ENCODE data around the gene BMPER. TPM values are rescaled to one million over a fixed set of nuclear protein-coding genes. Genes with fewer than 3 reads are reported as not detected.

BMPER gene
- total RNA-seq, 4 donors from 2014 or later, result 0.27 to 0.53 (median 0.34) TPM

DNA sequence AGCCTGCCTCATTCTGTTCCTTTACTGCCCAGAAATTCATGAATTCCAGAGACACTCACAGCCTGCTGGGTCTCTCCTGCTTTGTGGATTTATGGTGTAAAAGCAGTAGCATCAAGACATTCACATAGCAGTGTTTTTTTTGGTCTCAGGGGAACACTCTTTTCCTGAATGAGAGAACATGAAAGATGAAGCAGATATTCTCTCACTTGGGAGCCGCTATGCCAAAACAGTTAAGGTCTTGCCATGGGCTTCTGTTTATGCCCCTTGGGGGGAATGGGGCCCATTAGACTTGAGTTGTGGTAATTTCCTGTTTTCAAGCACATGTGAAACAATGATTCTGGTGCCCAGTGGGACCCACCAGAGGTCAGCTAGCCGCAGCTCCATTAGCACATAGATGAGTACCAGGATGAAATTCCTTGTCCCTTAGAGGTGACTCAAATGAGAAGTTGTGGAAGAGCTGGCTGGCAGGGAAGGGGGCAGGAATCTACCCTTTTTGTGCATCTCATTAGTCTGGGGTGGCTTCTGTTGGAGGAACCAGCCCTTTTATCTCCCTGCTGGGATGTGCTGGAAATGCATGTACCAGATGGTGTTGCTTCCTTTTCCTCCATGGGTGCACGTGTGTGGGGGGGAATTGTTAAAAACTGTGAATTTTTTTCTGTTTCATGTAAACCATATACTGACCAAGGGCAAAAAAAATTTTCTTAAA, 13.3 kb downstream of the BMPER start:
- no peak overlapping the region for H3K4me3 ChIP-seq (ENCODE audit: low read depth, poor library complexity, severe bottlenecking)
- TF ChIP-seq, protein P1, sequence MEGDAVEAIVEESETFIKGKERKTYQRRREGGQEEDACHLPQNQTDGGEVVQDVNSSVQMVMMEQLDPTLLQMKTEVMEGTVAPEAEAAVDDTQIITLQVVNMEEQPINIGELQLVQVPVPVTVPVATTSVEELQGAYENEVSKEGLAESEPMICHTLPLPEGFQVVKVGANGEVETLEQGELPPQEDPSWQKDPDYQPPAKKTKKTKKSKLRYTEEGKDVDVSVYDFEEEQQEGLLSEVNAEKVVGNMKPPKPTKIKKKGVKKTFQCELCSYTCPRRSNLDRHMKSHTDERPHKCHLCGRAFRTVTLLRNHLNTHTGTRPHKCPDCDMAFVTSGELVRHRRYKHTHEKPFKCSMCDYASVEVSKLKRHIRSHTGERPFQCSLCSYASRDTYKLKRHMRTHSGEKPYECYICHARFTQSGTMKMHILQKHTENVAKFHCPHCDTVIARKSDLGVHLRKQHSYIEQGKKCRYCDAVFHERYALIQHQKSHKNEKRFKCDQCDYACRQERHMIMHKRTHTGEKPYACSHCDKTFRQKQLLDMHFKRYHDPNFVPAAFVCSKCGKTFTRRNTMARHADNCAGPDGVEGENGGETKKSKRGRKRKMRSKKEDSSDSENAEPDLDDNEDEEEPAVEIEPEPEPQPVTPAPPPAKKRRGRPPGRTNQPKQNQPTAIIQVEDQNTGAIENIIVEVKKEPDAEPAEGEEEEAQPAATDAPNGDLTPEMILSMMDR (IDR thresholded peaks at IDR 0.05), result no peak
- TF ChIP-seq POLR2A (IDR thresholded peaks at IDR 0.05), result no peak
- 74 to 79% methylated on average over 3 of the region's 3 CpGs for WGBS, 2 donors
- intact Hi-C loops (cut with DNase I; ENCODE audit: low total_unique reads), result no loop called here
- no peak for DNase-seq (ENCODE audit: low spot score in 2 of 2)

DNA sequence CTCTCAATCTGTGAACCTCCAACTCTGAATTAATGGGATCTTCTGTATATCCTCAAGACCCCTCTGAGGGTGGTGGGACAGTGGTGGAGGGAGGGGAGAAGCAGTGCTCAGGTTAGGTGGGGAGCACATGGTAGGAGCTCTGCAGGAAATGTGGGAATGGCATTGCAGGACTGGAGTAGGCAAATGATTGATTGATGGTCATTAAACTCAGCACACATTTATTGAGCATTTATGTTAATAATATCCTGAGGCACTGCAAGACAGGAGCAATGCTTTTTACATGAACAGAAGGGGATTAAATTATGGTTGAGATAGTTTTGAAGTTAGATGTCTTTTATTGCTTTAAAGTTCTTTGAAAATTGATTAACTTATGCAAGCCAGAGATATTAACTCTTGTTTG, 14.1 kb downstream of the BMPER start:
- intact Hi-C loops (cut with DNase I; ENCODE audit: low total_unique reads), result no loop called here
- DNase-seq (ENCODE audit: low spot score in 2 of 2), result no peak
- H3K4me3 ChIP-seq (ENCODE audit: low read depth, poor library complexity, severe bottlenecking), result no peak overlapping the region
- TF ChIP-seq, protein P1 (IDR thresholded peaks at IDR 0.05), result no peak
- TF ChIP-seq POLR2A (IDR thresholded peaks at IDR 0.05), result no peak

DNA sequence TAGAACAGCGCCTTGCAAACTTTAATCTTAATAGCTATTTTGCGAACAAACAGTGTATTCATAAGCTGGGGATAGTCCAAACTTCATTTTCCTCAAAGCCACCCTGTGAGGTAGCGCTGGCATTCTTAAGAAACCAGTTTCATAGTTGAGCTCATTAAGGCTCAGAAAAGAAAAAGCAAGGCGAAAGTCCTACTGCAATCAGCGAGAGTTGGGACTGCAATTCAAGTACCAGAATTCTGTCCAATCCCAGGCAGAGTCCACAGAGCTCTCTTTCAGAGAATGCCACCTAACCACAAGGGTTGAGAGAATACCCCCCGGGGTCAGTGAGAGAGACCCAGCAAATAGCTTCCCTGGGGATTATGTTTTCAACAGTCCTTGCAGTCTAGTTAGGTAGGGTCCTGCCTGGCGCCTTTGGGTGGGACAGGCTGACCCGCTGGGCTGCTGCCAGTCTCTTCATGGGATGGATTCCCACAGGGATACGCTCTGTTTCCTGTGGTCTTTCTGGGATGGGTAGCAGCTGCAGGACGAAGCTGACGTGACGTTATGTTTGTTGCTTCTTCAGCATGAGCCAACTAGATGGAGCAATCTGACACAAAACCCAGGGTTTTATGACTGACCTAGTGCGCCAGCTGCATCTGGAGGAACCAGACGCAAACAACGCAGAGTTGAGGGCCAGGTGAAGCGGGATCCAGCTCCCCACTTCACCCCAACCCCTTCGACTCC, 16.0 kb downstream of the BMPER start:
- WGBS, 2 donors, result 79 to 81% methylated on average over 17 of the region's 17 CpGs
- TF ChIP-seq POLR2A (IDR thresholded peaks at IDR 0.05), result no peak
- TF ChIP-seq, protein P1 (IDR thresholded peaks at IDR 0.05), result no peak
- H3K4me3 ChIP-seq (ENCODE audit: low read depth, poor library complexity, severe bottlenecking), result no peak overlapping the region
- intact Hi-C loops (cut with DNase I; ENCODE audit: low total_unique reads), result no loop called here
- DNase-seq (ENCODE audit: low spot score in 2 of 2), result no peak

DNA sequence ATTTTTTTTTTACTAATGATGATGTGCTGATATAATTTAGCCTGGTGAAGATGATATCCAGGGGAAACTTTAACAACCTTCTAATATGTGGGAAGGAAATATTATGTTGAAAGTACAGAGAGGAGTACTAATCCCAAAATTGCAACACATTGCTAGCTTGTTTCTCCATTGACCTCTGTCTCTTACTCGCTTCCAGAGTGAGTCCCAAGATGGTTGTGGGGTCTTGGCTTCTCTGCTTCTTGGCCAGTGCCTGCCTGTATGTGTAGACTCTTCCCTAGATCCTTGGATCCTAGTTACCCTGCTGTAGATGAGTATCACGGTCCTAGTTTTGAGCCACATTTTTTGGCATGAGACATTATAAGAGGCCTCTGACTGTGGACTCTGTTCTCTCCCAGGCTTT, 17.5 kb downstream of the BMPER start:
- DNase-seq (ENCODE audit: low spot score in 2 of 2), result no peak
- H3K4me3 ChIP-seq (ENCODE audit: low read depth, poor library complexity, severe bottlenecking), result no peak overlapping the region
- intact Hi-C loops (cut with DNase I; ENCODE audit: low total_unique reads), result no loop called here
- 68 to 80% methylated on average over 2 of the region's 2 CpGs for WGBS, 2 donors
- TF ChIP-seq POLR2A (IDR thresholded peaks at IDR 0.05), result no peak
- TF ChIP-seq, protein P1 (IDR thresholded peaks at IDR 0.05), result no peak

DNA sequence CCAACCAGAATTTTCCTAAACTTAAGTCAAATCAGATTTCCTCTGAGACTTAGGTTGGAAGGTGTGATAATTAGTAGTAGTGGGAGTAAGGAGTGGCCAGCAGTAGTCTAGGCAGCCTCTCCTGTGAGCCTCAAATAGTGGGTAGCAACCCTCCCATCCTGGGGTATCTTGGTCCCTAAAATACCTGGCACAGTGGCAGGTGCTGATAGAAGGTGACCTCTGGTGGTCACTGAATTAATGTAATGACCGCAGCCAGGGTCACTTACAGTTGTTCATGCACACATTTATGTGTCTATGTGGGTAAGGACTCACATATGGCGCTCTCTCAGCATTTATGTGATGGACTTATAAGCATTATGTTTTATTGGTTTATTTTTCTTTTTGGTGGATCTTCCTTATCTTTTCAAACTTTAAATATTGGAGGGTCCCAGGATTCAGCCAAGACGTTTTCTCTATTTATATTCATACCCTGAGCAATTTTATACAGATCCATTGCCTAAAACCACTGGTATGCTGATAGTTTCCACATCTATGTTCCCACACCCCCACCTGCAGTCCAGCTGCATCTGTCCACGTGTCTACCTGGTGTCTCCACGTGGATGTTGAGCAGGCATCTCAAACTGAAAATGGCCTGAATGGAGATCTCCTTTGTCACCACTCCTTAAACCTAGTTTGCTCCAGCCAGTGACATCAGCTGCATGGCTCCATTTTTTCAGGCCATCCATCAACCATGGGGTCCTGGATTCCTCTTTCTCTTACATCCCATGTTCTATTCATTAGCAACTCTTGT, 18.3 kb downstream of the BMPER start:
- H3K4me3 ChIP-seq (ENCODE audit: low read depth, poor library complexity, severe bottlenecking), result no peak overlapping the region
- intact Hi-C loops (cut with DNase I; ENCODE audit: low total_unique reads), result no loop called here
- WGBS, 2 donors, result 87 to 91% methylated on average over 5 of the region's 5 CpGs
- TF ChIP-seq POLR2A (IDR thresholded peaks at IDR 0.05), result no peak
- TF ChIP-seq, protein P1 (IDR thresholded peaks at IDR 0.05), result no peak
- DNase-seq (ENCODE audit: low spot score in 2 of 2), result no peak

Data from lower leg skin (tissue), 4 donors.